ENCODE results near the gene XYLT2.
"Not testable (repeated sequence)": the region's sequence is repeated elsewhere in the genome, so short reads cannot be mapped to it uniquely, and the experiment has no call there.

The XYLT2 gene

GRCh38 chr17:50345432-50346312 lies at the start of gene XYLT2:
TSS of gene XYLT2 (plus strand) at chr17:50346126. CDS start at chr17:50346141, 15 bp downstream.
- peak; percentile 86 for DNase-seq (ENCODE audit: low spot score)

GRCh38 chr17:50297407-50297865 lies 48.5 kb upstream of the XYLT2 start:
- DNase-seq (ENCODE audit: low spot score), result peak; percentile 55

- DNase-seq (ENCODE audit: low spot score), result no peak
Measured at GRCh38 chr17:50298018-50298417, 47.9 kb upstream of the XYLT2 start.

- no peak for DNase-seq (ENCODE audit: low spot score)
Measured at GRCh38 chr17:50299776-50300175, 46.1 kb upstream of the XYLT2 start.

- not testable (repeated sequence) for DNase-seq (ENCODE audit: low spot score)
Measured at GRCh38 chr17:50300824-50301223, 45.1 kb upstream of the XYLT2 start.

- no peak for DNase-seq (ENCODE audit: low spot score)
Measured at GRCh38 chr17:50301891-50302584, 43.9 kb upstream of the XYLT2 start.

- no peak for DNase-seq (ENCODE audit: low spot score)
Measured at GRCh38 chr17:50303051-50303450, 42.9 kb upstream of the XYLT2 start.

GRCh38 chr17:50303596-50303995 lies 42.3 kb upstream of the XYLT2 start:
- DNase-seq (ENCODE audit: low spot score), result no peak

GRCh38 chr17:50304781-50305404 lies 41.0 kb upstream of the XYLT2 start:
- DNase-seq (ENCODE audit: low spot score), result no peak

- no peak for DNase-seq (ENCODE audit: low spot score)
Measured at GRCh38 chr17:50307654-50308053, 38.3 kb upstream of the XYLT2 start.

GRCh38 chr17:50308666-50309065 lies 37.3 kb upstream of the XYLT2 start:
- DNase-seq (ENCODE audit: low spot score), result no peak

GRCh38 chr17:50310455-50311111 lies 35.3 kb upstream of the XYLT2 start:
- DNase-seq (ENCODE audit: low spot score), result no peak

- no peak for DNase-seq (ENCODE audit: low spot score)
Measured at GRCh38 chr17:50311112-50311460, 34.8 kb upstream of the XYLT2 start.

- DNase-seq (ENCODE audit: low spot score), result no peak
Measured at GRCh38 chr17:50311483-50311882, 34.4 kb upstream of the XYLT2 start.

- no peak for DNase-seq (ENCODE audit: low spot score)
Measured at GRCh38 chr17:50312308-50312707, 33.6 kb upstream of the XYLT2 start.

GRCh38 chr17:50314456-50315011 lies 31.4 kb upstream of the XYLT2 start:
- no peak for DNase-seq (ENCODE audit: low spot score)

- DNase-seq (ENCODE audit: low spot score), result no peak
Measured at GRCh38 chr17:50316016-50316587, 29.8 kb upstream of the XYLT2 start.

- not testable (repeated sequence) for DNase-seq (ENCODE audit: low spot score)
Measured at GRCh38 chr17:50316660-50317059, 29.3 kb upstream of the XYLT2 start.

GRCh38 chr17:50317121-50317520 lies 28.8 kb upstream of the XYLT2 start:
- DNase-seq (ENCODE audit: low spot score), result no peak

GRCh38 chr17:50318501-50319285 lies 27.2 kb upstream of the XYLT2 start:
- no peak for DNase-seq (ENCODE audit: low spot score)
